GM19193 (cell line): Measurements from ENCODE around the gene GJD3.

Experiments used
- POLR2A ChIP-seq: IDR thresholded peaks from 4 replicates; pipeline ENCODE4 v1.6.1; 2011; ENCODE audit not compliant: insufficient read depth, insufficient read length; ENCODE audit errors: extremely low read depth

The GJD3 gene

DNA sequence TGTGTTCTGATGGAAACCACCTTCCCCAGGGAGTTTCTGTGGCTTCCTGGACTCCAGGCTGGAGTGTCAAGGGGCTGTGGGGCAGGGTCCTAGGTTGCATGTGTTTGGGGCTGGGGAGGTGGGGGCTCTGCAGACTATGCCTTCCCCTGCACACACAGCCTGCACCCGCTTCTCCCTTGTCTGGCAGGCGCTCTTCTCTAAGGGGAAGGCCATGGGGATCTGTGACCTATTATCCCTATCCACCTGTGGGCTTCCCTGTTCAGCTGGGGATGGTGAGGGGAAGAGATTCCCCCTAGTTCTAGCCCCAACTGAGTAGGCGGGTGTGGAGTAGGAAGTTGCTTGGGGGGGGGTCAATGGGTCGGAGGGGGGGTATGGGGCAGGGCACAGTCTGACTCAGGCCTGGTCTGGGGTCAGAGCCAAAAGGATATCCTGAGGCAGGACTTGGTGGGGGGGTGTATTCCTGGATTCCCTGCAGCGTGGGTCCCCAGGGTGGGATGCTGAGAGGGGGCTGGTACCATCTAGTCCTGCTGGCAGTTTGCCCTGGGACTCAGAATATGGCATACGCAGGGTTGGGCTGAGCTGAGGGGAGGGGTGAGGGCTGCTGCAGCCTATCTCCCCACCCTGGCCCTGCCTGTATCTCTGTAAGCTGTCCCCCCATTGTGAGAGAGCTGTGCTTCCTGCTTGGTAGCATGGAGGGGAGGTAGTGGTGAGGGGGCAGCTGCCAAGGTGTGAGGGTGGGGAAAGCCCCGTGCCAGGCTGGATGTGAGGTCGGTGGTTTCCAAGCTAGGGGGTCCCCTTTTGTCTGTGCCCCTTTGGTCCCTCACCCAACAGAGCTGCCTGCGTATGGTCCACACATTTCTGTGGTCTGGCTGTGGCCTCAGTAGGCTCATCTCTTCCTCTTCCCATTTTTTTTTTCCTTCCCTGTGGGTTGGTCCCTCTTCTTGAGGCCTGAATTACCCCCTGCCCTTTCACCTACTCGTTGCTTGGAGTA lies 40.9 kb downstream of the GJD3 start:
- TF ChIP-seq POLR2A: peak; percentile 51

DNA sequence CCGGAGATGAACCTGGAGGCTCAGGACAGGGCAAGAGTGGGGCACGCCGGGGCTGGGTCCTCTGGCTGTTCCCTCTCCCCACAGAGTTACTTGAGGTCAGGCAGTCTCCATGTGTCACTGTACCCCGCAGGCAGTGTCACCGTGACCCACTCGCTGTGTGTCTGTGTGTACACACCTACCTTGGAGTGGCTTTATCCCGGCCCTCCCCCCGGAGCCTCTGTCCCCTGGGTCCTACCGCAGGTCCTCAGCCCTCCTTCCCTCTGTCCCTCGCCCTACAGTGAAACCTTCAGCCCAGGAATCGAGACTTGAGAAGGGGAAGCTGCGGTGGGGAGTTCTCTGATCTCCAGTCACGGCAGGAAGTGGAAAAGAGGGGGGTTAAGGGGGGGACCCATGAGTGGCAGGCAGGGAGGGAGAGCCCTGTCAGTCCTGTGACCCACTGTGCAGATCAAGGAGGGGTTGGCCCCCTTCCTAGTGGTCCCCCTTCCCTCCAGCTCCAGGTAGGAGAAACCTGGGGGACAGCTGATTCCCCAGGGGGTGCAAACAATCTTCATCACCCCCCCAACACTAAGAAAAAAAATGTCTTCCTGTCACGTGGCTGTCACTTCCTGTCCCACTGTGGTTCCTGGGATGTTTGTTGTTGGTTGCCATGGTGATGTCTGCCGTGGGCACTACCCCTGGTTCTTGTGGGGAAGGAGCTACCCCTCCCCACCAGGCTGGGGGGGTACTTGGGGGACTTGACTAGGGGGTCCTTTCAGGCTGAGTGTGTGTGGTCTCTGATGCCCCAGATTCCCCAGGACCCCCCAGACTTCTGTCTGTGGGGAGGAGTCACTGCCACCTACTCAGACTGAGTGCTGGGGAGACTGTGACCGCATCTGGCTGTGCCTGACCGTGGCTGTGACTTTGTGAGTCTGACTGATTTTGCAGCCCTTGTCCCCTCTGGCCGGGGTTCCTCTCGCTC lies 41.9 kb downstream of the GJD3 start:
- peak; percentile 69 for TF ChIP-seq POLR2A

- TF ChIP-seq POLR2A: no peak
Measured at GRCh38 chr17:40321961-40322357, 42.6 kb downstream of the GJD3 start.

DNA sequence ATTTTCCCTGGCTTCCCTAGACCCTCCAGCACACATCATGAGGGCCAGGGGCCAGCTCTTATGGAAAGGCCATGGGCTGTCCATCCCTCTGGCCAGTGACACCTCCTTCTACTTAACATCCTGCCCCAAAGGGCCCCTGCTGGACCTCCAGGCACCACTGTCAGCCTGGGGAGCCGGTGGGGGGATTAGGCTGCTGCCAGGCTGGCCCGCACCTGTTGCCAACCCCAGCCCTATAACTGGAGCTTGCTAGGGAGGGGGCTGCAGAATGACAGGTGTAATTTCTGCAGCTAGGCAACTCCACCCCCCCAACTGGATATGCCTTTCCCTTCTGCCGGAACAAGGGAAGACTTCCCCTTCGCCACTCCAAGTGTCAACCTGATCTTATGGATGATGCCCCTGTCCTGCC lies 43.0 kb downstream of the GJD3 start:
- TF ChIP-seq POLR2A: no peak

GRCh38 chr17:40320756-40321523 lies 43.6 kb downstream of the GJD3 start:
- no peak for TF ChIP-seq POLR2A

- TF ChIP-seq POLR2A: no peak
Measured at GRCh38 chr17:40319651-40320540, 44.6 kb downstream of the GJD3 start.

GRCh38 chr17:40318830-40319391 lies 45.6 kb downstream of the GJD3 start:
- no peak for TF ChIP-seq POLR2A

- TF ChIP-seq POLR2A: peak; percentile 72
Measured at GRCh38 chr17:40317880-40318829, 46.4 kb downstream of the GJD3 start.

- TF ChIP-seq POLR2A: no peak
Measured at GRCh38 chr17:40317345-40317873, 47.1 kb downstream of the GJD3 start.

DNA sequence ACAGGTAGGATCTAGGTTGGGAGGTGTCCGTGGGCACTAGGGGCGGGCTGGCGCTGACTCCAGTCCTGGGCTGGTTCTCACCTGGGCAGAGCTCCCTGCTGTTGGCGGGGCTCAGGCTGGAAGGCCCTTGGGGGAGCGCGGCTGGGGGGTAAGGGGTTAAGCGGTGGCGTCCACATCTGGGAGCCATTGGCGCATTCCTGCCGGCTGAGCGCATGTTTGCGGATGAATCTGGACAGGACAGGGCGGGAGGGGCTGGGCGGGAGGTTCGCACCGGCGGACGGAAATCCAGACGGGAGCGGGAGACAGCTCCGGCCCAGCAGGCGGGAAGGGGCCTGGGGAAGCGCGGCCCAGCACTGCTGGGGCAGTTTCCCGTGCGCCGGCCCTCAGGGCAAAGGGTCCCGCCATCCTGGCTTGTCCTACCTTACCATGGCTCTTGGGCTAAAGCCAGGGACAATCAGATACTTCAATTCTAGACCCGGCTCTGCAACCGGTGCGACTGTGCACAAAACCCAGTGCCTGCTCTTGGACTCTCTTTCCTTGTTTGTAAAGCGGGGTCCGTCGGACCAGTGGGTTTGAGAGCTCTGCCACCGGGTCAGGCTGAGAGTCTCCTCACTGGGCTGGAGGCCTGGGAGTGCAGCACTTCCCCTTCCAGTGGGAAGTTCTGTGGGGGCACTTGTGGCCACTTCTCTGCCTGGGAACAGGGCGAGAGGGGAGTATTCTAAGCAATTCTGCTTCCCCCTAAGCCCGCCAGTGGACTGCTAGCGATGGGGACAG lies 47.8 kb downstream of the GJD3 start:
- no peak for TF ChIP-seq POLR2A
